GM19324 (cell line): ENCODE data around the gene OR2Z1.

Experiments
- ATAC-seq: cut with Tn5 transposase; IDR thresholded peaks from one replicate; pipeline ENCODE4 v1.9.1; 2021; ENCODE audit warnings: mild to moderate bottlenecking, moderate library complexity; ENCODE audit not compliant: unreplicated experiment, low FRiP score

OR2Z1 gene, protein sequence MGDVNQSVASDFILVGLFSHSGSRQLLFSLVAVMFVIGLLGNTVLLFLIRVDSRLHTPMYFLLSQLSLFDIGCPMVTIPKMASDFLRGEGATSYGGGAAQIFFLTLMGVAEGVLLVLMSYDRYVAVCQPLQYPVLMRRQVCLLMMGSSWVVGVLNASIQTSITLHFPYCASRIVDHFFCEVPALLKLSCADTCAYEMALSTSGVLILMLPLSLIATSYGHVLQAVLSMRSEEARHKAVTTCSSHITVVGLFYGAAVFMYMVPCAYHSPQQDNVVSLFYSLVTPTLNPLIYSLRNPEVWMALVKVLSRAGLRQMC

DNA sequence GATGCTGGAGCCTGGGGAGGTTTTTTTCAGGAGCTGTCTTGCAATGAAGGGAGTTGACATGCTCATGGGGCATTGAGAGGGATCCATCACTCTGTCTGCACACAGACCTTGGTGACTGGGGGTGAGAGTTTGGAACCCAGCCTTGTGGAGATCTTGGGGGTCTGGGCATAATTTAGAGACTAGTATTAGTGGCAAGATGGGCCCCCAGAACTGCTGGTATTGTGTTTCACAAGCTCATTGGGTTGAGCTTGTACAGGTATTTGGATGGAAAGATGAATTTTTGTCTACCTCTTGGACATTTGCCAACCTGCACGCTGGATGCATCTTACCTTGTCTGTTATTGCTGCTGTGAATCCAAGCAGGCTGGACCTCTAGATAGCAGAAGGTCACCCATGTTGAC, at the start of gene OR2Z1:
TSS of gene OR2Z1 (plus strand) at position 301 of the 400 bp plus-strand sequence. CDS start 9,395 bp downstream, outside the sequence.
- ATAC-seq: no peak

DNA sequence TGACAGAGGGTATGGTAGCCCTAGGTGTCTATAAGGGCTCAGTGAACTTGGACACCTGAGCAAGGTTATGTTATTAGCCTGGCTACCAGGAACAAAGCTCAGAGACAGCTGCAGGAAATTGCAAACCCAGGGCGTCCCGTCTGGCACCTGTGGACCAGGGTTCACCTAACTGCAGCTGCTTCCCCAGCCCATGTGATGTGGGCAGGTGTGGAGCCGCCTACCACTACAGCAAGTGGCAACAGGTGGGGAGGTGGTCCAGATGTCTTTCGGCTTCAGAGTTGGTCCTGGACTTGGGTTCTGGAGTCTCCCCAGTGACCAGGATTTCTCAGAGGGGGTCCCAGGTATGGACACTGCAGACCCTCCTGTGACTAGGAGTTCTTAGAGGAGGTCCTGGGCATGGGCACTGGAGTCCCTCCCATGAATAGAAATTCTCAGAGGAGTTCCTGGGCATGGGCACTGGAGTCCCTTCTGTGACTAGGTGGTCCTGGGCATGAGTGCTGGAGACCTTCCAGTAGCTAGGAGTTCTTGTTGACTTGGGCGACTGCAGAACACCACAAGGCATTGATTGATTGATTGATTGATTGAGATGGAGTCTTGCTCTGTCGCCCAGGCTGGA, 48.0 kb upstream of the OR2Z1 start:
- ATAC-seq: no peak

DNA sequence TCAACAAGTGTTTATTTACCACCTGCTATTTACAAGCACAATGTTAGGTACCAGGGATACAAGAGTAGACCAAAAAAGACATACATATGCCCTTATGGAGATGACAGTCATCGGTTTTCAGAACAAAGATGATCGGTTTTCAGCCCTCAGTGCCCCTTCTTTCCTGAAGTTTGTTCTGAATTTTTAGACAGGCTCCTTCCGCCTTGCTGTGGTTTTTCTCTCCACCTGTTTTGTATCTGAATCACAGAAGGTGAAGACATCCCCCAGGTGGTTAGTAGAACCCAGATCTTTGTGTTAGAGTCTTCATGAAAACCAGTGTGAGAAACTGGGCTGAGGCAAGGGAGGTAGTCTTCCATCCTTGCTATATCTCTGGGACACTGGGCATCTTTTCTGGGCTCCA, 46.4 kb upstream of the OR2Z1 start:
- ATAC-seq: no peak

DNA sequence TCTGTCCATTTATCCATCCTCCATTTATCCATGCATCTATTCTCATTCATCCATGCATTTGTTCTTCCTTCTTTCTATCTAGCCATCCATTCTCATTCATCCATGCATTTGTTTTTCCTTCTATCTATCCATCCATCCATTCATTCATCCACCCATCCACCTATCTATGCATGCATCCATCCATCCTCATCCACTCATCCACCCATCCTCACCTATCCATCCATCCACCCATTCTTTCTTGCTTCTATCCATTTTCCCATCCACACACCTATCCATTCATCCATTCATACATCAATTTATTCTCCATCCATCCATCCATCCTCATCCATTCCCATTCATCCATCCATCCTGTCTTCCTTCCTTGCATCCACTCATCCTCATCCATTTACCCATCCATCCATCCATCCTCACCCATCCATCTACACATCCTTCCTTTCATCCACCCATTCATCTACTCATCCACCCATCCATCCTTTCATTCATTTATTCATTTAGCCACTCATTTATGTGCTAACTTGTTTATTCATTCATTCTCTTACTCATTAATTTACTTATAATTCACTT, 43.1 kb upstream of the OR2Z1 start:
- no peak for ATAC-seq

DNA sequence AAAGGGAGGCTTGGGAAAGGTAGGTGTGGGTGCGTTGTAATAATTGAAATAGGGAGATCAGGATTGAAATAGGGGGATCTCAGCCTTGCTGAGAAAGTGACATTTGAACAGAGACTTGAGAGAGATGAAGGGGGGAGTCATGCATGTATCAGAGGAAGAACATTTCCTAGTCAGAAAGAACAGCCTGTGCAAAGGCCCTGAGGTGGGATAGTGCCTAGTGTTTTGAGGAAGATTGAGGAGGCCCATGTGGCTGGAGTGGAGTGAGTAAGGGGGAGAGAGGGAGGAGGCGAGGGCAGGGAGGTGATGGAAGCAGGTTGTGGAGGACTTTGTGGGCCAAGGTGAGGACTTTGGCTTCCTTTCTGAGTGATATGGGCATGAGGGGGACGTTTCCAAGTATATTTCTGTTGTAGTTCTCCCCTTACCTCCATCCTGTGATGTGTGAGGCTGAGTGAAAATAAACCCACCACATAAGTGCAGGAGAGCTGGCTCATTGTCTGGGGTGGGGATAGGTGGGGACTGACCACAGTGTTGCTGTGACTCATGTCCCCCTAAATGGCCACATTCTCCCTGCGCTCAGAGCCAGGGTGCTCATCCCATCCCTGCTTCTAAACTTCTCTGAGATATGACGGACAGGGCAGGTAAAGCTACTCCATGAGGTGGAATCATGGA, 40.6 kb upstream of the OR2Z1 start:
- ATAC-seq: no peak

DNA sequence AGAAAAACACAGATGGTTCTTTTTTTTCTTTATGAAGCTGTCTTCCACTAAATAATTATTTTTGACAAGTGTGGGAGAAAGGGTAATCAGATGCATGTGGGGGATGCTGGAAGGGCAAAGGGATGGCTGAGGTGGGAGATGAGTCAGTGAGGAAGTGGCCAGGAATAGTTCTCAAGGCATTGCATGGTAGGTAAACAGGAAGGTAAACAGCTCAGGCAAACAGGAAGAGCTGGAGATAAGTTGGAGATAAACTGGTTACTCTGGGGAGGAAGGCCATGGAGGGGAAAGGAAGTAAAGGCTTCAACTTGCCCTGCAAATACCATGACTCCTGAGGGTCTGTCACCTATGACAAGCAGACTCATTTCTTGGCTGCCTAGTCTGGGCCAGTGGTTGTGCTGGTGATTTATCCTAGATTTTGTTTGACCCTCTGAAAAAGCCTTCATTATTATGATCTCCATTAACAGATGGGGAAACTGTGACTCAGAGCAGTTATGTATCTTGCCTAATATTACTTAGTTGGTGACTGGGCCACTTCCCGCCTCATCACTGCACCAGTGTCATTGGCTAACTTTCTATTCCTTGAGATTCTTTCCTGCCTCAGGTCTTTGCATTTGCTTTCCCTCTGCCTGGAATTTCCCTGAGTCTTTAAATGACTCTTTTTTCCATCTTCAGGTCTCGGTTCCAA, 39.9 kb upstream of the OR2Z1 start:
- ATAC-seq: no peak

DNA sequence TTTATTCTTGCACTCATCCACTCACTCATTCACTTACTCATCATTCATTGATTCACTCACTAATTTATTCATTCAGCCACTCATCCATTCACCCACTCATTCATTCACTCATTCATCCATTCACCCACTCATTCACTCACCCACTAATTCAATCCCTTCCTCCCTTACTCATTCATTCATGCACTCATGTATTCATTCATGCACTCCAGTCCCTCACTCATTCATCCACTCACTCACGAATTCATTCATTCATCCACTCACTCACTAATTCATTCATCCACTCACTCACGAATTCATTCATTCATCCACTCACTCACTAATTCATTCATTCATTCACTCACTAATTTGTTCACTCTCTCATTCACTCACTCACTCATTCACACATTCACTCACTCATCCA, 39.0 kb upstream of the OR2Z1 start:
- no peak for ATAC-seq

DNA sequence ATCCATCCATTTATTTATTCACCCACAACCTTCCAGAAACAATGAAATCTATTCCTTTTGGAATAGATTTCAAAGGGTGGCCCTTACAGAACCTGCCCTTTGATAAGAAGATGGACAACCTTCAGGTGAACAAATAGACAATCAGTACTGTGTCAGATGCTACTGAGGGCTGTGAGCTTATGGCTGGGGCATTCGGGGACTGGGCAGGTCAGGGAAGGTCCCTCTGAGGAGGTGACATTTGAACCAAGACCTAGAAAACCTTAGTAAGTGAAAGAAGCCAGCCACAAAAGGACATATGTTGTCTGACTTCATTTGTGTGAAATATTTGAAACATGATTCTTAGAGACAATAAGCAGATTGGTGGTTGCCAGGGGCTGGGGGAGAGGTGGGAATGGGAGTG, 38.5 kb upstream of the OR2Z1 start:
- ATAC-seq: no peak

DNA sequence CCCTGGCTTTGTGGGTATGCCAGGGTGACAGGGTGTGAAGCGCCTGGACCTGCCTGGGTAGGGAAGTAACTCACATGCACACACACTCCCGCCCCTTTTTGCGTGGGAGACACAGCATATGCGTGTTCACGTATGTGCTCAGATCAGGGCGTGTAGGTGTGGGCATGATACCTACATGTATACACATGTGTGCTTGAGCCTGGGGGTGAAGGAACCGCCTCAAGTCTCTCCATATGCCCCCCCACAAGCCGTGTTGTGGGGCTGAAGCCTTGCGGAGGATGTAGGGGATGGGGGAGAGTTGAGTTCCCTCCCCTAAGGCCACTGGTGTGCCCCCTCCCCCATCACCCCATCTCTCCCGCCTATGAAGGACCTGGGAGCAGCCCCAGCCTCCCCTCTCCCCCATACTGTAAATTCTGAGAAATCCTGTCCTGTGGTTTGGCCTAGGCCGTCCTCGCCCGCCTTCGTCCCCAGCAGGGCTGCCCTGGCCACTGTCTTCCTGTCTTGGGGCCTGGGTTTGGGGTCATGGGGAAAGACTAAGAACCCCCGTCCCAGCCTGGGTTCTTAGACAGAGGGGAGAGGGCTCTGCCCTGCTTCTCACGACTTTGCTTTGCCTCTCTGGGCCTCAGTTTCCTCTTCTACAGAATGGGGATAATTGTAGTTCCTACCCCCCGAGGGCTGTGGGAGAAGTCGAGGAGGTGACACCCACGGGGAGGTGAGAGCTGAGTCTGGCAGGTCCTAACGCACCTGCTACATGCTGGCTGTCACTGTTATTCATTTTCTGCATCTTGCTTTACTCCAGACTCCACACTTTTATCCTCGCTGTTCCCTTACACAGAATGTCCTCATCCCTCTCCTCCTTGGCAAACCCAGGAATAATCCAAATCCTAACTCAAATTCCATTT, 37.2 kb upstream of the OR2Z1 start:
- no peak for ATAC-seq

DNA sequence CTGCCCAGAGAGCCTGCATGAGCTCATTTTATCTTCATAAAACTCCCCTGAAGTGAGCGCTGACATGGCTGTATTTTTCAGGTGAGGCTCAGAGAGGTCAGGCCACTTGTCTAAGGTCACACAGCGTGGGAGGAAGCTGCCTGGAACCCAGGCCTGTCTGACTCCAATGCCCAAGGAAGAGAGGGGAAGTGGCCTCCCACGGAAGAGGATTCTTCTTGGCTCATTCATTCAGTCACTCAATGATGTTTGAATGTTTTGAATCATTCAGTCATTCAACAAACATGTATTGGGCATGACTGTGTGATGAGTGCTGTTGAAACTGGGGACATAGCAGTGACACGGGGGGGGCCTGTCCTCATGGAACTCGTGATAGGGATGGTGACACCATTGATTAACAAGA, 34.9 kb upstream of the OR2Z1 start:
- no peak for ATAC-seq

DNA sequence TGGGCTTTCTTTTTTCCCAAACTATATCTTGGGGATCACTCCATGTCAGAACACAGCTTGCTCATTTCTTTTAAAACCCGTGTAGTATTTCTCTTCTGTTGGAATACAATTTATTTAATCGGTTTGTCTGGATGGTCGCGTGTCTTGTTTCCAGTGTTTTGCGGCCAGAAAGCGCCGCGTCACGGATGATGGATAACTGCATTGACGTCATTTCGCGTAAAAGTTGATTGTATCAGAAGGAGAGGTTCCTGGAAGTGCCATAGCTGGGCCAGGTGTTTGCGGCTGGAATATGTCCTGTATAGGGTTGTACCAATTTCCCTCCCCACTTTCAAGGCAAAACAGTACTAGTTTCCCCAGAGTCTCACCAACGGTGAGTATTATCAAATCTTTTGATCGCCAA, 32.5 kb upstream of the OR2Z1 start:
- no peak for ATAC-seq

DNA sequence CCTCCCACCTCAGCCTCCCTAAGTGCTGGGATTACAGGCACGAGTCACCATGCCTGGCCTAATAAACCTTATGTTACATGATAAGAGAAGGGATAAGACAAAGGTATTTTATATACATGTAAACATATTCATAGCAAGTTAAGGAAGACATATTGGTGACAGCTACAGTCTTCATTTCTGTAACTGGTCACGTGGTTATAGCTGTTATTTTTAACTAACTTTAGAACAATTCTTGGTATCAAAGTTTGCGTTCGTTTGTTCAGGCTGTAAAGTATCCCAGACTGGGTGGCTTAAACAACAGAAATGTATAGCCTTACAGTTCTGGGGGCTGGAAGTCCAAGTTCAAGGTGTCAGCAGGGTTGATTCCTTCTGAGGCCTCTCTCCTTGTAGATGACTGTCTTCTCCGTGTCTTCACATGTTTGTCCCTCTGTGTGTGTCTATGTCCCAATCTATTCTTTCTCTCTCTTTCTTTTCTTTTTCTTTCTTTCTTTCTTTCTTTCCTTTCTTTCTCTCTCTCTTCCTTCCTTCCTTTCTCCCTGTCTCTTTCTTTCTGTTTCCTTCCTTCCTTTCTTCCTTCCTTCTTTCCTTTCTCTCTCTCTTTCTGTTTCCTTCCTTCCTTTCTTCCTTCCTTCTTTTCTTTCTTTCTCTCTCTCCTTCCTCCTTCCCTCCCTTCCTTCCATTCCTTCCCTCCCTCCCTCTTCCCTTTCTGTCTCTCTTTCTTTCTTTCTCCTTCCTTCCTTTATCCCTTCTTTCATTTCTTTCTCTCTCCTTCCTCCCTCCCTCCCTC, 30.5 kb upstream of the OR2Z1 start:
- ATAC-seq: no peak

DNA sequence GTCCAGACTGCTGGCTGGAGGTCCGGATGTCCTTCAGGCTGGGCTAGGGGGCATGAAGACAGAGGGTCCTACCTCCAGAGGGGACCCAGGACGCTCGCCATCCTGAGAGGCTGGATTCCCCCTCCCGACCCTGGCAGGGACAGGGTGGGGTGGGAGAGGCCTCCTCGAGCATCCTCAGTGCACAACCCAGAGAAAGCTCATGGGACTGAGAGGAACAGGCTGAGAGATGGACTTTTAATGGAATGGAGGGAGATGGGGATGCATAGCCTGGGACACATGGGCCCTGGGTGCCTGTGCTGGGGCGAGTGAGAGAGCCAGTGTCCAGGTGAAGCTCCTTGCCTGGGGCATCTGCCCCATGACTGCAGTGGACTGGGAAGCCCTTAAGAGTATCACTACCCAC, 25.9 kb upstream of the OR2Z1 start:
- no peak for ATAC-seq

DNA sequence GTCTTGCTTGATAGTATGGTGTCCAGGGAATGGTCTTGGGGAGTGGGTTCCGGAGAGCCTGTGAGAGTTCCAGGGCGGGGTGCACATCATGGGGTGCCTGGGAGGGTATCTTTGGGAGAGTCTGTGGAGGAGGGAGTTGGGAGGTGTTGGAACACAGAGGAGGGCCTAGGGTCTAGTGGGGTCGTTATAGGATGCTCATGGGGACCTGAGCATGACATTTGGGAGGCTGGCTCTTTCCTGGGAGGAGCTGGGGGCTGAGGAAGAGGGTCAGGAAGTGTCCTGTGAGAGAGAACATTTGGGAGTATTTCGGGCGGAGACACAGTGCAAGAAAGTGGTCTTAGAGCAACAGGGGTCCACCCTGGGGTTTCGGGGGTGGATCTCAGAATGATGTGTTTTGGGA, 25.5 kb upstream of the OR2Z1 start:
- no peak for ATAC-seq

DNA sequence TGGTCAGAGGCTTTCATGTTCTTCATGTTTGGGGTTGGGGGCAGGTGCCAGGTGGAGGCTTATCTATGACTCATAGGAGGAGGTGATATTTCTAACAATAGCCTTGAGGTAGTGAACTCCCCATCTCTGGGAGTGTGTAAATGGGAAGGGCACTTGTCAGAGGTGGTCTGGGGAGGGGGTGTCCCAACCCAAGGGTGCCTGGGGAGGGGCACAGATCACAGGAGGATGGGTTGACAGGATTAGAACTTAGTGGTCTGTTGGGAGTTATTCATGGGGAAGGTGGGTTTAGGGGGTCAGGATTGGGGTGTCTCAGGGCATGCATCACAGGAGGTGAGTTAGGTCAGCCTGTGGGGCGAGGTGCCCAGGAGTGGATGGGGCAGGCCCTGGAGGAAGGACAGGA, 24.4 kb upstream of the OR2Z1 start:
- ATAC-seq: no peak

DNA sequence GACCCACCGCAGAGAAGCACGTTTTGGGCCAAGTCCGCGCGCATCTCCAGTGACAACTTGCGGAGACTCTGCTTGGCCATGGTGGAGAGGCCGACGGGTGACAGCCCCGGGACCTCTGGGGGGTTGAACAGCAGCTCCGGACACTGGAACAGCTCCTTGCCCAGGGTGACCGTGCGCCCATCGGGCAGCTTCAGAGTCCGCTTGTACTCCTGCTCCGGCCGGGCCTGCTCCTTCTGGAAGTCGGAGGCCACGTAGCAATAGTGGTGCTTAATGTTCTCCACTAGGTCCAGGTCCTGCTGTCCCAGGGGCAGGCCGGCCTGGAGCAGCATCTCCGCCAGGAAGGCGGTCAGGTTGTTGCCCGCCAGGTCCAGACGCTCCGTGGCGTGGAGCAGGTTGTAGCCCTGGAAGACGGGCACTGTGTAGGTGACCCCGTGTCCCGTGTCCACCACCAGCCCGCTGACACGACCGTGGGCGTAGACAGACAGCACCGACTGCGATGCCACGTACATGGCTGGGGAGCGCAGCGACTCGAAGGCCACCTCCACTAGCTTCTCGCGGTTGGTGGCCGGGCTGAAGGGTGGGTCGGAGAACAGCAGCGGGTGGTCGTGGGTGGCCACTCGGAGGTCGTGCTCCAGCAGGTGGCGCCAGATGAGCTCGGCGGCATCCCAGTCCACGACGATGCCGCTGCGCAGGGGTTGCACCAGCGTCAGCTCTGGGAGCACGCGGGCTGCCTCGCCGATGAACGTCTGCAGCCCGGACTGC, 23.6 kb upstream of the OR2Z1 start:
- no peak for ATAC-seq

DNA sequence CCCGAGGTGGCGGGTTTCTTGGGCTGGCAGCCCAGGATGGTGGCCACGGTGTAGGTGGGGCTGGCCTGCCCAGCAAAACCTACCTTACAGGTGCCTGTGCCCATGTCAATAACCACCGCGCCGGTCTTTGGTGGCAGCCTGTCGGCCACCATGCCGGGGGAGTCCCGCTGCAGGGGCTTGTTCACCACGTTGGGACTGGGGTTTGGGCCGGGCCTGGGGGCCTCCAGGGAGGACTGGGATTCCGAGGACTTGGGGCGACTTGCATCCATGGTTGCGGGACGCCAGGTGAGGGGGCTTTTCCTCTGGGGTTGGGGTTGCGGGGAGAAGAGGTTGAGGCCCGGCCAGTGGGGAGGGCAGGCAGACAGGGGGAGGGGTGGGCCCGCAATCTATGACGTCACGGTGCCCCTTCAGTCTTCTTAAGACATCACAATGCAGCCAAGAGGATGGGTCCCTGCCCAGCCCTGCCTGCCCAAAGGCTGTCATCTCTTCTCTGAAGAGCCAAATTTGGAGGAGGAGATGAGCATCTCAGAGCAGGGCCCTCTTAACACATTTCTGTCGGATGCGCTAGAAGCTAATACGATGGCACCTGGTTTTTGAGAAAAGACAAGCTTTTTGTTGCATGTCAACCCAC, 22.9 kb upstream of the OR2Z1 start, which contains the start of gene ACTL9:
TSS of gene ACTL9 (minus strand) at position 363 of the 631 bp plus-strand sequence. CDS start at position 269, 94 bp downstream.
- ATAC-seq: no peak

DNA sequence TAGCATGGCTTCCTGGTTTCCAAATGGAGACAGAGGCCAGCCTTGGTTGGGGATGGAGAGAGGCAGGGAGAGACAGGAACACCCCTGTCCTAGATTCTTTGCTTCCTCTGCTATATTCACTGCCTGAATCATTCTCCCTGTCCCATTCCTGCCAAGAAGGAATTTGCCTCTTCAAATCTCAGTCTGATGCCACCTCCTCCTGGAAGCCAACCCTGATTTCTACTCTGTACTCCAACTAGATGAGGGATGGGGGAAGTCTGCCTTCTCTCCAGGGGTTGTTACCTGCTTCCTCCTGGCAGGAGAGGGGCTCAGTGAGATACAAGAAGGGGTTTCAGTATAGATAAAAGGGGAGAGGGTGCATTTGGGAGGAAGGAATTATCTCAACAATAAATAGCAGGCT, 21.5 kb upstream of the OR2Z1 start:
- ATAC-seq: no peak
